Aortic smooth muscle cell (primary cell): Measurements from ENCODE around the gene PYGM. TPM values are rescaled to one million over a fixed set of nuclear protein-coding genes. Genes with fewer than 3 reads are reported as not detected.

Experiments used
- total RNA-seq: library from RNA; depleted of rRNA; stranded (reverse); fragments of >200 nt; gene quantifications from 2 replicates; pipeline ENCODE4 v1.2.3, GENCODE V29; 2014

PYGM gene
- total RNA-seq: 1.3 and 1.4 TPM in 2 replicates

GRCh38 chr11:64759722-64760719, at the start of gene PYGM:
PYGM (minus strand) TSS chr11:64759974; CDS start chr11:64759898, 76 bp downstream.

GRCh38 chr11:64803158-64803845, 43.5 kb upstream of the PYGM start, which contains the start of gene MAP4K2:
MAP4K2 (minus strand) TSS chr11:64803214; CDS start chr11:64803149, 65 bp downstream.

GRCh38 chr11:64778473-64779298, 18.9 kb upstream of the PYGM start, which contains the start of gene SF1:
SF1 (minus strand) TSS chr11:64778542; CDS start chr11:64778392, 150 bp downstream.

GRCh38 chr11:64743591-64744543, 15.9 kb downstream of the PYGM start, which contains the start of gene RASGRP2:
RASGRP2 (minus strand) TSS chr11:64744142; CDS start chr11:64742866, 1,276 bp downstream.

GRCh38 chr11:64723117-64723906, 36.5 kb downstream of the PYGM start, which contains the start of gene NRXN2:
NRXN2 (minus strand) TSS chr11:64723197; CDS start chr11:64713699, 9,498 bp downstream.

Other genes starting within 250 kb of the PYGM start
- not detected in 2 replicates for gene SLC22A11, start 204.0 kb downstream of the PYGM start, total RNA-seq
- not detected in 2 replicates for gene SLC22A12, start 168.8 kb downstream of the PYGM start, total RNA-seq
- 27.3 and 30.3 TPM in 2 replicates for gene NRXN2, start 36.8 kb downstream of the PYGM start, total RNA-seq
- gene RASGRP2, start 15.8 kb downstream of the PYGM start, total RNA-seq: 0.19 TPM in 1 of 2 replicates, not detected in the other
- 70.8 and 88.3 TPM in 2 replicates for gene SF1, start 18.6 kb upstream of the PYGM start, total RNA-seq
- gene MAP4K2, start 43.2 kb upstream of the PYGM start, total RNA-seq: 8.5 and 8.9 TPM in 2 replicates
- 8.6 and 9.3 TPM in 2 replicates for gene MEN1, start 50.6 kb upstream of the PYGM start, total RNA-seq
- gene CDC42BPG, start 84.7 kb upstream of the PYGM start, total RNA-seq: 0.25 and 0.26 TPM in 2 replicates
- gene EHD1, start 118.6 kb upstream of the PYGM start, total RNA-seq: 104 and 110 TPM in 2 replicates
- 7.8 and 8.1 TPM in 2 replicates for gene ATG2A, start 157.2 kb upstream of the PYGM start, total RNA-seq
- gene PPP2R5B, start 164.7 kb upstream of the PYGM start, total RNA-seq: 10.3 and 11.6 TPM in 2 replicates
- not detected in 2 replicates for gene GPHA2, start 175.9 kb upstream of the PYGM start, total RNA-seq
- not detected in 2 replicates for gene MAJIN, start 212.1 kb upstream of the PYGM start, total RNA-seq
- gene BATF2, start 237.0 kb upstream of the PYGM start, total RNA-seq: 0.26 and 0.81 TPM in 2 replicates